GM12873 (cell line): ENCODE results near the gene CTNNA2.

Experiments used
- CTCF ChIP-seq: IDR thresholded peaks from 2 replicates; pipeline ENCODE4 v1.5.1; 2012; ENCODE audit warnings: low read depth, mild to moderate bottlenecking, moderate library complexity, low read length, control low read depth; ENCODE audit not compliant: insufficient read depth; ENCODE audit errors: missing control alignments

Gene CTNNA2

GRCh38 chr2:79824086-79824786, 311.4 kb downstream of the CTNNA2 start:
- no peak for TF ChIP-seq CTCF

- TF ChIP-seq CTCF = no peak
Observed at GRCh38 chr2:79827881-79828280, 315.0 kb downstream of the CTNNA2 start.

GRCh38 chr2:79830501-79830900, 317.6 kb downstream of the CTNNA2 start:
- TF ChIP-seq CTCF = no peak

- TF ChIP-seq CTCF = no peak
Observed at GRCh38 chr2:79831961-79832360, 319.1 kb downstream of the CTNNA2 start.

GRCh38 chr2:79832511-79833234, 319.8 kb downstream of the CTNNA2 start:
- TF ChIP-seq CTCF = no peak

- TF ChIP-seq CTCF = no peak
Observed at GRCh38 chr2:79833235-79833878, 320.5 kb downstream of the CTNNA2 start.

GRCh38 chr2:79835911-79836310, 323.1 kb downstream of the CTNNA2 start:
- no peak for TF ChIP-seq CTCF
